OCI-LY7 (cell line): ENCODE data around the gene ECEL1. TPM values are rescaled to one million over a fixed set of nuclear protein-coding genes. Genes with fewer than 3 reads are reported as not detected.

Experiments
- BruUV-seq: library from RNA; stranded (reverse); fragments of 400-500 nt; replicated peaks from 2 replicates; lab custom pipeline; 2021; lab: Mats Ljungman, UMichigan
- CTCF ChIA-PET: fragments of 300-600 bp; sonication (Branson Sonifier 250); formaldehyde crosslinking; loops from one replicate; lab custom pipeline; 2022; ENCODE audit warnings: antibody characterized with exemption; ENCODE audit not compliant: unreplicated experiment; lab: Charles Lee
- POLR2A ChIA-PET: fragments of 300-600 bp; sonication (Branson Sonifier 250); formaldehyde crosslinking; loops from one replicate; lab custom pipeline; 2022; ENCODE audit warnings: antibody characterized with exemption; lab: Charles Lee
- DNase-seq: peaks from one replicate; pipeline ENCODE4 v3.0.0-alpha.2; 2015; ENCODE audit warnings: low spot score
- H2AFZ ChIP-seq: fragments of 200-600 bp; sonication (generic), shearing (Covaris generic); 2 replicates; pipeline ENCODE4 v1.6.1; 2014; ENCODE audit warnings: mild to moderate bottlenecking, antibody characterized with exemption, low read length, moderate library complexity
- H3K27ac ChIP-seq: fragments of 200-600 bp; sonication (generic); 2 replicates; pipeline ENCODE4 v1.5.1; 2014; ENCODE audit warnings: mixed run types, low read depth, mild to moderate bottlenecking, moderate library complexity, low read length, inconsistent platforms; ENCODE audit not compliant: poor library complexity, severe bottlenecking
- H3K36me3 ChIP-seq: fragments of 200-600 bp; sonication (generic); 2 replicates; pipeline ENCODE4 v1.6.1; 2014; ENCODE audit warnings: mild to moderate bottlenecking, antibody characterized with exemption, low read length, moderate library complexity, mixed read lengths; ENCODE audit not compliant: insufficient read depth
- H3K4me1 ChIP-seq: fragments of 200-600 bp; sonication (generic); 2 replicates; pipeline ENCODE4 v1.5.1; 2014; ENCODE audit warnings: mild to moderate bottlenecking, low read length; ENCODE audit not compliant: insufficient read depth, poor library complexity, severe bottlenecking
- H3K4me2 ChIP-seq: fragments of 200-600 bp; sonication (generic); 2 replicates; pipeline ENCODE4 v1.6.1; 2014; ENCODE audit warnings: mild to moderate bottlenecking, low read length
- H3K4me3 ChIP-seq: fragments of 200-600 bp; sonication (generic); 2 replicates; pipeline ENCODE4 v1.5.1; 2014; ENCODE audit warnings: mild to moderate bottlenecking, low read depth, low read length; ENCODE audit not compliant: poor library complexity, severe bottlenecking
- H3K79me2 ChIP-seq: fragments of 200-600 bp; sonication (generic); 2 replicates; pipeline ENCODE4 v1.6.1; 2016; ENCODE audit warnings: low read depth, mild to moderate bottlenecking, low read length, moderate library complexity, mixed read lengths; ENCODE audit not compliant: insufficient read depth
- H3K9me2 ChIP-seq: fragments of 200-600 bp; sonication (generic); 2 replicates; pipeline ENCODE4 v1.6.1; 2016; ENCODE audit warnings: mild to moderate bottlenecking, low read length, mixed read lengths; ENCODE audit not compliant: insufficient read depth
- H3K9me3 ChIP-seq: fragments of 200-600 bp; sonication (generic); 2 replicates; pipeline ENCODE4 v1.6.1; 2014; ENCODE audit warnings: mild to moderate bottlenecking, mixed run types, low read length, mixed read lengths
- H4K20me1 ChIP-seq: fragments of 200-600 bp; sonication (generic); 2 replicates; pipeline ENCODE4 v1.6.1; 2014; ENCODE audit warnings: mild to moderate bottlenecking, antibody characterized with exemption, low read length, moderate library complexity, mixed read lengths; ENCODE audit not compliant: insufficient read depth
- CTCF ChIP-seq: fragments of 200-600 bp; sonication (generic); conservative IDR thresholded peaks from 2 replicates; pipeline ENCODE4 v1.5.1; 2014; ENCODE audit warnings: mild to moderate bottlenecking, antibody characterized with exemption, low read length, moderate library complexity, mixed read lengths
- EZH2phosphoT487 ChIP-seq: fragments of 200-600 bp; sonication (generic); IDR thresholded peaks from 2 replicates; pipeline ENCODE4 v1.6.1; 2018; ENCODE audit warnings: low read depth, borderline replicate concordance, mild to moderate bottlenecking, mixed run types, antibody characterized with exemption, low read length, moderate library complexity, mixed read lengths
- intact Hi-C: fragments of 100-400 bp; cut with micrococcal nuclease; formaldehyde crosslinking; loops from one replicate; pipeline ENCODE4 v1.10.0; 2022; ENCODE audit not compliant: unreplicated experiment
- total RNA-seq, 2 experiments: library from RNA; depleted of rRNA in 1 of 2; stranded (reverse); fragments of >200 nt in 1 of 2; shearing (Covaris generic) in 1 of 2; gene quantifications; 2 replicates each; pipeline ENCODE4 v1.2.3, GENCODE V29; 2014 to 2022

Gene ECEL1
- total RNA-seq, 2 experiments from 2014 or later = not detected

GRCh38 chr2:232480201-232481190 is 7.1 kb downstream of the ECEL1 start:
- H2AFZ ChIP-seq = no peak overlapping the region
- H4K20me1 ChIP-seq = no peaks in the 10 kb centered on the region
- TF ChIP-seq CTCF = no peak
- no peak for TF ChIP-seq EZH2phosphoT487
- no peak overlapping the region for H3K4me3 ChIP-seq
- H3K9me2 ChIP-seq = no peaks in the 10 kb centered on the region
- no TSS peak for BruUV-seq
- no peaks in the 10 kb centered on the region for H3K36me3 ChIP-seq
- no peaks in the 10 kb centered on the region for H3K4me1 ChIP-seq
- no peak overlapping the region for H3K4me2 ChIP-seq
- H3K79me2 ChIP-seq = no peaks in the 10 kb centered on the region
- H3K9me3 ChIP-seq = no peaks in the 10 kb centered on the region
- DNase-seq = no peak
- H3K27ac ChIP-seq = no peak overlapping the region
- ChIA-PET CTCF (no interaction called here), POLR2A (no interaction called here)
- intact Hi-C loops = no loop called here

GRCh38 chr2:232479341-232480200 is 8.1 kb downstream of the ECEL1 start:
- H3K4me1 ChIP-seq = no peaks in the 10 kb centered on the region
- no peaks in the 10 kb centered on the region for H4K20me1 ChIP-seq
- CTCF ChIA-PET = no interaction called here
- no peaks in the 10 kb centered on the region for H3K79me2 ChIP-seq
- H3K4me2 ChIP-seq = no peak overlapping the region
- H3K9me2 ChIP-seq = no peaks in the 10 kb centered on the region
- DNase-seq = peak; percentile 14
- no peak overlapping the region for H3K4me3 ChIP-seq
- H3K27ac ChIP-seq = no peak overlapping the region
- TF ChIP-seq CTCF (no peak), EZH2phosphoT487 (no peak)
- intact Hi-C loops = no loop called here
- no peaks in the 10 kb centered on the region for H3K9me3 ChIP-seq
- no peaks in the 10 kb centered on the region for H3K36me3 ChIP-seq
- POLR2A ChIA-PET = no interaction called here
- BruUV-seq = no TSS peak
- no peak overlapping the region for H2AFZ ChIP-seq
